Superior temporal gyrus (tissue), 1 donor: Measurements from ENCODE around the gene CNKSR1.
"Not testable (repeated sequence)": the region's sequence is repeated elsewhere in the genome, so short reads cannot be mapped to it uniquely, and the experiment has no call there.

ENCODE experiments used
- DNase-seq: peaks from one replicate; pipeline ENCODE4 v3.0.0-alpha.2; 2016; ENCODE audit errors: extremely low spot score

The CNKSR1 gene

DNA sequence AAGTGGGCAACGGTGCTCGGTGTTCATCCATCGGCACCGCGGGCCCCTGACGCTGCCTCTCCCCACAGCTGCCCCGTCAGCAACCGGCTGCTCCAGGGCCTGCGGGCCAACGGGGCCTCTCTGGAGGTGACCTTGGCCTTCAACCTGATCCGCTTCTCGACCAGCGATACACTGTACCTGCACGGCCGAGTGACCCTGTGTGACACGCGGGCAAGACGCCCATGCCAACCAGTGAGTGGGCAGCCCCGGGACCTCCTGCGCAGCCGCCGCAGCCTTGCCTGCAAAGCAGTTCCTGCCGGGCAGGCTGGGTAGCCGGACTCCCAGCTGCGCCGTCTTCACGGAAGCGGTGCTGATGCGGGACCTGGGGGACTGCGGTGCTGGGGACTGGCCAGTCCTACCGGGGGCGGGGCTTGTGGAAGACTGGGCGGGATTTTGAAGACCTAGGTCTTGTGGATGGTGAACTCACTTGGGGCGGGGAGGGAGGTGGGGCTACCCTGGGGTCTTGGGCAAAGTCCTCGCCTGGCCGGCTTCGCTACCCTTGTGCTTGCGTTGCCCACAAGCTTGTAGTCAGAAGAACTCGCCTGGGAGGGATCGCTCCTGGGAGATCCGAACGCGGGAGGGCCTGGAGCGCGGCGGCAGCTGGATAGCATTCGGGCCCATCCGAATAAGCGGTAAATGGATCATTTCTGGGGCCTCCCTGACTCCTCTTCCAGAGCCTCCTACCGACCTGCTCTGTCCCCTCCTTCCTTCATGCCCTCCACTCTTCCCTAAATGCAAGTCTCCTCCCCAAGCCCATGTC is 47.9 kb downstream of the CNKSR1 start:
- no peak for DNase-seq

DNA sequence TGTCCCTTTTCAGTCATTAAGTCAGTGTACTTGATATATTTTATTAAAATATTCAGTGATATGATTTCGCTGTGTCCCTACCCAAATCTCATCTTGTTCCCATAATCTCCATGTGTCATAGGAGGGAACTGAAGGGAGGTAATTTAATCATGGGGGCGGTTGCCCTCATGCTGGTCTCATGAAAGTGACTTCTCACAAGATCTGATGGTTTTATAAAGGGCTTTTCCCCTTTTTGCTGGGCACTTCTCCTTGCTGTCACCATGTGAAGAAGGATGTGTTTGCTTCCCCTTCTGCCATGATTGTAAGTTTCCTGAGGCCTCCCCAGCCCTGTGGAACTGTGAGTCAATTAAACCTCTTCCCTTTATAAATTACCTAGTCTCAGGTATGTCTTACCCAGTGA is 53.4 kb downstream of the CNKSR1 start:
- DNase-seq = not testable (repeated sequence)

DNA sequence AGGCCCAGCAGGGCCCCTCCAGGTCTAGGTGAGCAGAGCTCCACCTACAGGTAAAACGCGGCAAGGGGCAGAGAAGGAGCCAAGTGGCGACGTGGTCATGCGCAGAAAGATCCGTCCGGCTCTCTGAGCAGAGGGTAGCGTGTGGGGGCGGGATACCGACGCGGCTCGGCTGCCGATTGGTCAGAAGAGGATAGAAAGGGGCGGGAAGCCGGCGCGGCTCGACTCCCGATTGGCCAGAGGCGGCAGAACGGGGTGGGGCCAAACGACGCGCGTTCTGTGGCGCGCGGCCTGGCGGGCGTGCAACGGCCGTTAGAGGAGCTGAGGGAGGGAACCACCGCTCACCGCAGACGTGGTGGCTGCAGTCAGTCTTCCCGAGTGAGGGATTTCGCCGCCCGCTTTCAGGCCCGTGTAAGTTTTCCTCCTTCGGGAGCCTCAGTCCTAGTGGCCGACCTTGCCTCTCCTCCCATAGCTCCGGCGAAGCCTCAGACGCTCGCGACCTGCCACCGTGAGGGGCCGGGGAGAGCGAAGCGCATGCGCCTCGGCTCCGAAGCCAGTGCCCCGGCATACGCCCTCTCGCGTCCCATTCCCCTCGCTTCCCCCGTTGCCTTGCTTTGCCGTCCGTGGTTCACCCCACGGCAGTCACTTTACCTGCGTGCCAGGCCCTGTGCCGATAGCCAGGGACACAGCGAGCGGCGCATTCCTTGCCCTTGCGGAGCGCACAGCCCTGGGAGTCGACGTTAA is 56.8 kb downstream of the CNKSR1 start, which contains the start of gene CEP85:
CEP85 (plus strand) TSS at position 298 of the 741 bp plus-strand sequence. CDS start 5,584 bp downstream, outside the sequence.
- DNase-seq = peak; percentile 98

DNA sequence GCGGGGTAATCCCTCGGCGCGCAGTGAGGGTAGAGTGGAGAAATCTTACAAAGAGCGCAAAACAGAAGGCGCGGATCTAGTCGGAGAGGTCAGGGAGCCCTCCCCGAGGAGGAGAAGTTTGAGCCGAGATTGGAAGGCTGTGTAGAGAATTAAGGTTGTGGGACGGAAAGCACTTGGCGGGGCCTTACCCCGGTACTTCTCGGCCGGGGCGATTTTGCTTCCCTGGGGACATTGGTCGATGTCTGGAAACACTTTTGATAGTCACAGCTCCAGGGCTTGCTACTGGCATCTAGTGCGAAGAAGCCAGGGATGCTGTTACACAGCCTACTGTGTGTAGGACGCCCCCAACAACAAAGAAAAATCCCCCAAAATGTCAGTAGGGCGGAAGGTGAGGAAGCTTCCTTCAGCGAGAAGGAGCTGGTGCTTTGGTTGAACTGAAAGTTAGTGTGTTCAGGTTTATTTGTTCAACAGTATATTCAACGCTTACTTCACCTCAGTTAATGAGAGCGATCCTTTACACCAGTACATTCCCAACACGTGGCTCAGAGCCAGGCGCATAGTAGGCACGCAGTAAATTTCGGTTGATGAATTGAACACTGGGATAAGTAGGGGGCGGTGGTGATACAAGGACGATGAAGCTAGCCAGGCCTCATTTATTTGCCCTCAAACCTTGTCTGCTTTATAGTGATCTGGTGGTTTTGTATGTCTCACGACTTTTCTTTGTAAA is 57.5 kb downstream of the CNKSR1 start:
- no peak for DNase-seq

DNA sequence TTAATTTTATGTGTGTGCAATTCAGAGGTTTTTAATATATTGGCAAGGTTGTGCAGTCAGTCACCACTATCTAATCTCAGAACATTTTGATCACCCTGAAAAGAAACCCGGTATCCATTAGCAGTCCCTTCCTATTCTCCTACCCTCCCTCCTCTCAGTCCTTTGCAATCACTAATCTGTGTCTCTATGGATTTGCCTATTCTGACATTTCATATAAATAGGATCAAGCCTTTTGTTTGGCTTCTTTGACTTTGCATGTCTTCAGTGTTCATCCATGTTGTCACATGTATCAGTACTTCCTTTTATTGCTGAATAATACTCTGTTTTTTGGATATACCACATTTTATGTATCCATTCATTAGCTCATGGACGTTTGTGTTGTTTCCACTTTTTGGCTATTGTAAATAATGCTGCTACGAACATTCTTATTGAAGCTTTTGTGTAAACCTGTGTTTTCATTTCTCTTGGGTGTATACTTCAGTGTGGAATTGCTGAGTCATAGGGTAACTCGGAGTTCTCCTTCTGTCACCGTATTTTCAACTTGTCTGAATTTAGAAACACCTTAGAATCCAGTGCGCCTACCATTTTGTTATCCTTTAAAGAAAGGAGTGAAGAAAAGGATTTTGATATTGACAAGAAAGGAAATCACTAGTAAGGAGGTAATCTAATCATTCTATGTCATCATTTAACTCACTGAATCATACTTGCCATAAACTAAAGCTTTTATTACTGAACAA is 60.1 kb downstream of the CNKSR1 start:
- peak; percentile 44 for DNase-seq
